HG03378 (cell line): ENCODE measurements around the gene AZIN2.
"Not testable (repeated sequence)": the region's sequence is repeated elsewhere in the genome, so short reads cannot be mapped to it uniquely, and the experiment has no call there.

ENCODE experiments used
- ATAC-seq: cut with Tn5 transposase; IDR thresholded peaks from one replicate; pipeline ENCODE4 v1.9.1; 2021; ENCODE audit warnings: mild to moderate bottlenecking, moderate library complexity; ENCODE audit not compliant: unreplicated experiment

The AZIN2 gene

GRCh38 chr1:33126411-33127000 lies 45.6 kb downstream of the AZIN2 start:
- ATAC-seq = no peak

GRCh38 chr1:33127001-33127823 lies 46.3 kb downstream of the AZIN2 start:
- ATAC-seq = peak; percentile 94

GRCh38 chr1:33128781-33129180 lies 47.8 kb downstream of the AZIN2 start:
- ATAC-seq = no peak

- ATAC-seq = no peak
Observed at GRCh38 chr1:33130297-33130696, 49.3 kb downstream of the AZIN2 start.

GRCh38 chr1:33131191-33131590 lies 50.2 kb downstream of the AZIN2 start:
- ATAC-seq = no peak

GRCh38 chr1:33132549-33132948 lies 51.6 kb downstream of the AZIN2 start:
- ATAC-seq = no peak

- no peak for ATAC-seq
Observed at GRCh38 chr1:33133478-33134105, 52.6 kb downstream of the AZIN2 start.

GRCh38 chr1:33136041-33136440 lies 55.1 kb downstream of the AZIN2 start:
- not testable (repeated sequence) for ATAC-seq

GRCh38 chr1:33137800-33138199 lies 56.8 kb downstream of the AZIN2 start:
- ATAC-seq = no peak

GRCh38 chr1:33140153-33141149 lies 59.5 kb downstream of the AZIN2 start:
- ATAC-seq = no peak

GRCh38 chr1:33141216-33141615 lies 60.3 kb downstream of the AZIN2 start:
- no peak for ATAC-seq

- no peak for ATAC-seq
Observed at GRCh38 chr1:33141781-33142180, 60.8 kb downstream of the AZIN2 start.

GRCh38 chr1:33142483-33143064 lies 61.6 kb downstream of the AZIN2 start:
- ATAC-seq = no peak

- no peak for ATAC-seq
Observed at GRCh38 chr1:33143176-33143575, 62.2 kb downstream of the AZIN2 start.

GRCh38 chr1:33143698-33144097 lies 62.7 kb downstream of the AZIN2 start:
- ATAC-seq = no peak

- no peak for ATAC-seq
Observed at GRCh38 chr1:33146003-33146402, 65.0 kb downstream of the AZIN2 start.

- no peak for ATAC-seq
Observed at GRCh38 chr1:33147275-33147996, 66.5 kb downstream of the AZIN2 start.

- ATAC-seq = no peak
Observed at GRCh38 chr1:33147997-33148314, 67.0 kb downstream of the AZIN2 start.

- no peak for ATAC-seq
Observed at GRCh38 chr1:33148615-33149014, 67.7 kb downstream of the AZIN2 start.
